GM18870 (cell line): ENCODE results near the gene ABCC1.
"Not testable (repeated sequence)": the region's sequence is repeated elsewhere in the genome, so short reads cannot be mapped to it uniquely, and the experiment has no call there.

Experiments used
- ATAC-seq: cut with Tn5 transposase; IDR thresholded peaks from one replicate; pipeline ENCODE4 v1.9.1; 2021; ENCODE audit warnings: moderate library complexity; ENCODE audit not compliant: unreplicated experiment

ABCC1 gene

DNA sequence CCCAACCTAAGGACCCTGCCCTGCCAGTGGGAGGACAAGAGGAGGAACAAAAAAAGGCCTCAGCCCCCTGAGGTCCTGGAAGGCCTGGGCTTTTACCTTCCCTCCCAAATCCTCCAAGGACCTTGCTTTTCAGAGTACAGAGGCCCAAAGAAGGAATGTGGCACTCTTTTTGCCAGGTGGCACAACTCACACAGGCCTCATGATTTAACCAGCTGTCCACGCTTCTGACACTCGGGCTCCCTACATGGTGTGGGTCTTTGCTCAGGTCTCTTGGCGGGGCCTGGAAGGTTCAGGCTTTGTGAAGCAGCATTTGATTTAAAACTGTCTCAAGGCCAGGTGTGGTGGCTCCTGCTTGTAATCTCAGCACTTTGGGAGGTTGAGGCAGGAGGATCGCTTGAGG lies 153.3 kb downstream of the ABCC1 start:
- ATAC-seq, result no peak

DNA sequence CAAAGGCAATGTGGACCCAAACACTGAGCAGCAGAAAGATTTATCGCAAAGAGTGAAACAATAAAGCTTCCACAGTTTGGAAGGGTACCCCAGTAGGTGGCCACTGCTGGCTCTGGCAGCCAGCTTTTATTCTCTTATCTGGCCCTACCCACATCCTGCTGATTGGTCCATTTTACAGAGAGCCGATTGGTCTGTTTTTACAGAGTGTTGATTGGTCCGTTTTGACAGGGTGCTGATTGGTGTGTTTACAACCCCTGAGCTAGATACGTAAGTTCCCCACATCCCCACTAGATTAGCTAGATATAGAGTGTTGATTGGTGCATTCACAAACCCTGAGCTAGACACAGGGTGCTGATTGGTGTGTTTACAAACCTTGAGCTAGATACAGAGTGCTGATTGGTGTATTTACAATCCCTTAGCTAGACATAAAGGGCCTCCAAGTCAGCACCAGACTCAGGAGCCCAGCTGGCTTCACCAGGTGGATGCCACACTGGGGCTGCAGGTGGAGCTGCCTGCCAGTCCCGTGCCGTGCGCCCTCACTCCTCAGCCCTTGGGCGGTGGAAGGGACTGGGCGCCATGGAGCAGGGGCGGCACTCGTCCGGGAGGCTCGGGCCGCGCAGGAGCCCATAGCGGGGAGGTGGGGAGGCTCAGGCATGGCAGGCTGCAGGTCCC lies 154.9 kb downstream of the ABCC1 start:
- ATAC-seq, result not testable (repeated sequence)

DNA sequence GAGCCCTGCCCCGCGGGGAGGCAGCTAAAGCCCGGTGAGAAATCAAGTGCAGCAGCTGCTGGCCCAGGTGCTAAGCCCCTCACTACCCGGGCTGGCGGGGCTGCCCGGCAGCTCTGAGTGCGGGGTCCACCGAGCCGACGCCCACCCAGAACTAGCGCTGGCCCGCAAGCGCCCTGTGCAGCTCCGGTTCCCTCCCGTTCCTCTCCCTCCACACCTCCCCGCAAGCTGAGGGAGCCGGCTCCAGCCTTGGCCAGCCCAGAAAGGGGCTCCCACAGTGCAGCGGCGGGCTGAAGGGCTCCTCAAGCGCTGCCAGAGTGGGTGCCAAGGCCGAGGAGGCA lies 155.4 kb downstream of the ABCC1 start:
- ATAC-seq, result not testable (repeated sequence)

DNA sequence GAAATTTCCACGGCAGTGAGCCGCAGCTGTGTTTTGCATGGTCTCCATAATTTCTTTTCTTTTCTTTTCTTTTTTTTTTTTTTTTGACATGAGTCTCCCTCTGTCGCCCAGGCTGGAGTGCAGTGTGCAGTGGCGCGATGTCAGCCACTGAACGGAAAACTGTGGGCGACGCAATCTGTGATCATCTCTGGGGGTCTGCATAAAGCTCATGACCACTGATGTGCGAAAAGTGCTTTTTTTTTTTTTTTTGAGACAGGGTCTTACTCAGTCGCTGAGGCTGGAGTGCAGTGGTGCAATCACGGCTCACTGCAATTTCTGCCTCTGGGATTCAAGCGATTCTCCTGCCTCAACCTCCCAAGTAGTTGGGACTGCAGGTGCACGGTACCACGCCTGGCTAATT lies 156.2 kb downstream of the ABCC1 start:
- no peak for ATAC-seq

DNA sequence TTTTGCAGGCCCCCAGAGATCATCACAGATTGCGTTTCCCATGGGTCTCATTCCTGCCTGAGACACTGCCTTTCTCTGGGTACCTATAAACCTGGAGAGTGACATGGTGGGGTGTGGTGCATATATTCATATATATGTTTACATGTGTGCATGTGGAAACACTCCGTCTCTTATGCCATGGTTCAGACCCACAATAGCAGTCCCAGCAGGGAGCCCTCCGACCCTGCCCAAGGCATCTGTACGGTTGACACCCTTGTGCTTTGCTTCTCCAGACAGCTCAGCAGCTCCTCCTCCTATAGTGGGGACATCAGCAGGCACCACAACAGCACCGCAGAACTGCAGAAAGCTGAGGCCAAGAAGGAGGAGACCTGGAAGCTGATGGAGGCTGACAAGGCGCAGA lies 157.1 kb downstream of the ABCC1 start:
- ATAC-seq, result no peak

DNA sequence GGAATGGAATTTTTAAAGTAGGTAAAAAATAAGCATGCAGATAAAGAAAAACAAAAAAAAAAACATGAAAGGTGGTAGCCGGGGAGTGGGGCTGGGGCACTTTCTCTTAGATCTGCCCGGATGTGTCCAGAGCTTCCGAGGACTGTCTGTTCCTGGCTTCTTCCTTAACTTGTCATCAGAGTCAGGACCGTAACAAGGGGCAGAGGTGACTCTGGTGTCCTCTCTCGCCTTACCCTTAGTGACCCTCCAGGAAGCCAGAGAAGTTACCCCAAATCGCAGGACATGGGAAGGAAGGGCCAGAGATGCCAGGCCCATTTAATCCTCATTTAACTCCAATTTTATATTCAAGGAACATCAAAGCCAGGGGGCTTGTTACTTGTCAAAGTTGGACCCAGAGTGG lies 158.4 kb downstream of the ABCC1 start:
- ATAC-seq, result no peak

DNA sequence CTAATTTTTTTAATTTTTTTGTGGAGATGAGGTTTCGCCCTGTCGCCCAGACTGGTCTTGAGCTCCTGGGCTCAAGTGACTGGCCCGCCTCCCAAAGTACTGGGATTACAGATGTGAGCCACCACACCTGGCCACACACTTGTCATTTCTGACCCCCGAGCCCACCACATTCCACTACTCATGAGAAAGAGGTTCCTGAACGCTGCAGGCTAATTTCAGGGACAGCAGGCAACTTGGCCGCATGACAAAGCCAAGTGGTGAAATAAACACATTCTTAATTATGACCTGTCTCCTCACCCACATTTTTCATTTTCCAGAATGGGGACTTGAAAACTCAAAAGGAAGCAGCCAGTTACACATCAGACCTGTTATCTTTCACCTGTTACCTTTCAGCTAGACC lies 159.3 kb downstream of the ABCC1 start:
- no peak for ATAC-seq

DNA sequence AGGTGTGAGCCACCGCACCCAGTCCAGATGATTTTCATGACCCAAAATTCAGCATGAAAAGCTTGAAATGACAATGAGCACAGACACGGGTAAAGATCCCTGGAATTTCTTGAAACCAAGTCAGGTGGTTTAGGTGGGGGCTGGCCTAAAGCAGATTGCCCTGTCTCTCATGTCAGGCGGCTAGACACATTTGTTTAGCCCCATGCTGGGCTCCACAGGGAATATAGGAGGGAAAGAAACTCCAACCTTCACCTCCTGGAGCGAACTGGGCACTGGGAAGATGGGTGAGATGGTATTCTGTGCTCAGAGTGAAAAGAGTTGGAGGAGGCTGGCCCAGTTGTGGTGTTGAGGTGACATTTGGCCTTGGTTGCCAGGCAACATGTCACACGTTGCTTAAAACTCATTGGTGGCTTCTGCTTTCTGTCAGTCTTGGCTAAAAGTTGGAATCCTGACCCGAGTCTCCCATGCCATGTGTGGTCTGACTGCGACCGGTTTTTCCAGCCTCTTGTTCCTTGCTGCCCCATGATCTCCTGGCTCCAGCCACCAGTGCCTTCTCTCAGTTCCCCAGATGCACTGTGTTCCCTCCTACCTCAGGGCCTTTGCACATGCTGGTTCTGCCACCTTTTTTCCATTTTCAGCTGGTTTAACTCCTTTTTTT lies 160.2 kb downstream of the ABCC1 start:
- no peak for ATAC-seq

DNA sequence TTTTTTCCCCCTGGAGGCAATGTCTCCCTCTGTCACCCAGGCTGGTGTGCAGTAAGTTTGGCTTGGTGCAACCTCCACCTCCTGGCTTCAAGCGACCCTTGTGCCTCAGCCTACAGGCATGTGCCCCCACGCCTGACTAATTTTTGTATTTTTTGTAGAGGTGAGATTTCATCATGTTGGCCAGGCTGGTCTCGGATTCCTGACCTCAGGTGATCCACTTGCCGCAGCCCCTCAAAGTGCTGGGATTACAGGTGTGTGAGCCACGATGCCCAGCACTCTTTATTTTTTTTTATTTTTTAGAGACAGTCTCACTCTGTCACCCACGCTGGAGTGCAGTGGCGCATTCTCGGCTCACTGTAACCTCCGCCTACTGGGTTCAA lies 160.7 kb downstream of the ABCC1 start:
- ATAC-seq, result no peak

DNA sequence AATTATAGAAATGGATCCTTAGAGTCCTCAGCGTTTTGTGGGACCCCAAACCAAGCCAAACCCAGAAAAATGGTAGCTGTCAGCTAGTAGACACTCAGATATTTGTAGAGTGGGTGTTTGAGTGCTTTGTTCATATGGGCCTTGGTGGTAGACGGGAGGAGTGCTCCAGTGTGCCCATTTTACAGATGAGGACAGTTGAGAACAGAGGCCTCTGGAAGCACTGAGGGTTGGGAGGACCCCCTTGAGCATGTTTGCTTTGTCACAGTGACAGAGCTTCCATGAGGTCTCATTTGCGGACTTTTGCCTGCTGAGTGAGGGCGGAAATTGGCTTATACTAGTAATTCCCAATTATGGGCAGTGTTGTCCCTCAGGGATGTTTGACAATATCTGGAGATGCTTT lies 162.2 kb downstream of the ABCC1 start:
- no peak for ATAC-seq

DNA sequence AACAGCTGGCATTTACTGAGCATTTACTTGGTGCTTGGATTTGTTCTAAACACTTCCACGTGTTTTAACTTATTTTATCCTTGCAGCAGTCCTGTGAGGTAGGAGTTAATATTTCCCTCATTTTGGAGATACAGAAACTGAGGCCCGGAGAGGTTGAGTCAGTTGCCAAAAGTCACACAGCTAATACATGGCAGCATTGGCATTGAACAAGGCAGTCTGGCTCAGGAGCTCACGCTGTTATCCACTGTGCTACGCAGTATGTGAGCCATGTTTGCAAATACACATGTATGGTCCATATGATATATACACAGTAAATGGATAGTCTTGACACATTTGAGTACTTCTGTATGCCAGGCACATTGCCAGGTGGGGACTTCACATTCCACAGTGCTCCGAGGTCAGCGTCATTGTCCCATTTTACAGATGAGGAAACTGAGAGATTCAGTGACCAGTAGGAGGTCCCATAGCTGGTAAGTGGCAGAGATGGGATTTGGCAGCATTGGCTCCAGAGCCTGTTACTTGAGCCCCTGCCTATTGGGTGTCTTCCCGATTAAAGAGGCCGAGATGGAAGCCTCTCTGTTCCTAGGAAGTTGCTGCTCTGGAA lies 163.1 kb downstream of the ABCC1 start:
- no peak for ATAC-seq

DNA sequence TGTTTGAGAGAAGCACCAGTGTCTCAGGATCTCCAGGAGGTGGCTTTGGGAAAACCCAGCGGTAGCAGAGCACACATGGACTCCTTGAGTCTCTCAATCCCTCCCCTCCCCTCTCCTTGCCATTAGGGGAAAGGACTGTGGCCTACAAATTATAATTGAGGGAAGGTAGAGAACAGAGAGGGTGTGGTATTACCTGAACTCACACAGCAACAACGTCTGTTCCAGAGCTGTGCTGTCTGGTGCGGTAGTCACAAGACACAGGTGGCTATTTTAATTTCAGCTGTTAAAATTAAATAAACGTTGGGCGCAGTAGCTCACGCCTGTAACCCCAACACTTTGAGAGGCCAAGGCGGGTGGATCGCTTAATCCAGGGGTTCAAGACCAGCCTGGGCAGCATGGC lies 163.7 kb downstream of the ABCC1 start:
- no peak for ATAC-seq

DNA sequence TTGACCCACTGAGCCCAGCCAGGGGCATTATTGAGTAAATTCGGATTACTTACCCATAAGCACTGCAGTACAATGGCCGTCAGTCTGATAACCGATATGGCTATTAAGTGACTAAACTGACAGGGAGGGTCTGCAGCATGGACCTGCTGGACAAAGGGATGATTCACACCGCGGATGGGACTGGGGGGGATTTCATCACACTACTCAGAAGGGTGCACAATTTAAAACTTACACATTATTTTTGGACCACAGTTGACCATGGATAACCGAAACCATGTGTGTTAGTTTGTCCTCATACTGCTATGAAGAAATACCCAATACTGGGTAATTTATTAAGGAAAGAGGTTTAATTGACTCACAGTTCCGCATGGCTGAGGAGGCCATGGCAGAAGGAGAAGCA lies 167.4 kb downstream of the ABCC1 start:
- ATAC-seq, result no peak

DNA sequence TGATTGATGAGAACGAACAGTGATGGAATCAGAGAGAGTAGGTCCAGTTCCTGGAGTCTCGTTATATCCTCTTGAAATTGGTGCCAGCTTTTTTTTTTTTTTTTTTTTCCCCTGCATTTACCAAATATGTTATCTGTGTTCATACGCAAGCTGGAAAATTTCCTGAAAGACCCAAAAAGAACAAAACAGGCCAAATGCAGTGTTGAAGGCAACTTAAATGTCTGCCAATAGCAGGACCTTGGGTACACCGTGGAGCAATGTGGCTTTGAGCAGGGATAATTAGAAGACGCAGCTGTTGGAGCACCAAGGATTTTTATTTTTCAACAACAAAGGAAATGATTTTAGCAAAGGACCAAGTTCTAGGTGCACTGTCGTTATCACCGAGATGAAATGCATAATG lies 168.9 kb downstream of the ABCC1 start:
- ATAC-seq, result no peak

DNA sequence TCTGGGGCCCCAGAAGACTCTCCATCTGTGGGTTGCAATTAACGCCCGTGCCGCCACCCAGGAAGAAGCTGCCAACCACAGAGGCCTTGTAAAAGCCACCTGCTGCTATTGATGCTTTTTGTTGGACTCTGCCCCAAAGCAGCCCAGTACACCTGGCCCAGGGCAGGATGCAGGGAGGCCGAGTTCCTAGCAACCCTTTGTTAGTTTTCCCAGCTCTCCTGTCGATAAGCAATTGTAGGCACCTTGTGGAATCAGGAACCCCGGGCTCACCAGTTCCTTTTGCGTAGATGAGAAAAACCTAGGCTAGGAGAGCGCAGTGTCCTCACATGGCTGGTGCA lies 170.6 kb downstream of the ABCC1 start:
- no peak for ATAC-seq

DNA sequence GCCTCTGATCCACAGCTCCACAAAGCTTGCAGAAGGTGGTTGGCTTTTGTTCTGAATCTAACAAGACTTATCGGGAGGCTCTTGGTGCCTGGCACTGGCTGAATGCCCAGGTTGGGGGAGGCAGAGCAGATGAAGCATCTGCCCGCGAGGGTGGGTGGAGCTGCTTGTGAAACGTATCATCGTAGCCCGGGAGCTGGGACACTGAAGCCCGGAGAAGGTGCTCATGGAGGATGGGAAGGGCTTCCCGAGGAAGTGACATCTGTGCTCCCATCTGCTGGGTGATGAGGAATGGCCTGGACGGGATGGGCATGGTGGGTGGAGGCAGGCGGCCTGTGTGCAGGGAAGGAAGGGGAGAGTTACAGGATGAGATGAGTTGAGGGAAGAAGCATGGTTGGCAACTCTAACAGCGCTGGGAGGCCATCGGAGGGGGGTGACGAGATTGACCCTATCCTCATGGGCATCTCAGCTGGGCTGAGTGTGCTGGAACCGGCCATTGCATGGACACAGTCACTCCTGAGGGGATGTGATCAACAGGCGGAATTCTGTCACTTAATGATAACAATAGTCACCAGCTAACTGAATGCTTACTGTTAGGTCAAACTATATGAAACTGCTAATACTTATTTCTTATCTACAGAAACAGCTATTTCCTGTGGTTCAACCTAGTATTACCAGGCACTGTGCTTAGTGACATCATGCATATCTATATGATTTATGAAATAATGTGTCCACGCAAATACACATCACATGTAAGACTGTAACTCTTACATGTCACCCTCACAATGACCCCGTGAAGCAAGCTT lies 171.2 kb downstream of the ABCC1 start:
- ATAC-seq, result no peak

DNA sequence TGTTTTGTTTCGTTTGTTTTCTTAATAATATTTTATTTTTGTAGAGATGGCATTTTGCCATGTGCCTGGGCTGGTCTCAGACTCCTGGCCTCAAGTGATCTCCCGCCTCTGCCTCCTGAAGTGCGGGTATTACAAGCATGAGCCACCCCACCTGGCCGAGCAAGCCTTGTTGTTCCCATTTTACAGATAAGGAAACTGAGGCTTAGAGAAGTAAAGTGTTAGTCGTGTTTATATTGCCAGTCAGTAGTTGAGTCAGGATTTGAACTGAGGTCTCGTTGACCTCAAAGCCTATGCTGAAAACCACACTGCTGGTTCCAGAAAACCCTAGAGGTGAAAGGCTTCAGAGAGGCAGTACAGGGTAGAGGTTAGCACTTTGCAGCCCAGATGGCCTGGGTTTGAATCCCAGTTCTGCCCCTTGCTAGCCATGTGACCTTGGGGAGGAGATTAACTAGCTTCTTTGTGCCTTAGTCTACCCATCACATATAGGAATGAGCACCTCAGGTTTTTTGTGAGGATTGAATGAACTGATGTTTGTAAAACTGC lies 171.8 kb downstream of the ABCC1 start:
- ATAC-seq, result no peak

DNA sequence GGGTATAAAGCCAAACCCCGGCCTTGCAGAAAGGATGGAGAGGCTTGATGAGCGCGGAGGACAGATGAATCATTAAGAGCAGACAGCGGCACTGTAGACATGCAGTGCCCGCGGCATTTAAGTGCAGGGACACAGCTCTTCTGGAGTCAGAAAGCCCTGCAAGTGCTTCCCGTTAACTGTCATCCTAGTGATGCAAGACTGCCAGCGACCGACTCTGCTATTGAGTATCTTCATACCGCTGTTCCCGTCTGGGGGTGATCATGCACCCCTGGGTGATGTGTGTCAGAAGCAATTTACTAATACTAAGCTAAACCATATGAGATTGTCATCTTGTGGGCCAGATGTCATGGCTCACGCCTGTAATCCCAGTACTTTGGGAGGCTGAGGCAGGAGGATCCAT lies 172.8 kb downstream of the ABCC1 start:
- no peak for ATAC-seq

DNA sequence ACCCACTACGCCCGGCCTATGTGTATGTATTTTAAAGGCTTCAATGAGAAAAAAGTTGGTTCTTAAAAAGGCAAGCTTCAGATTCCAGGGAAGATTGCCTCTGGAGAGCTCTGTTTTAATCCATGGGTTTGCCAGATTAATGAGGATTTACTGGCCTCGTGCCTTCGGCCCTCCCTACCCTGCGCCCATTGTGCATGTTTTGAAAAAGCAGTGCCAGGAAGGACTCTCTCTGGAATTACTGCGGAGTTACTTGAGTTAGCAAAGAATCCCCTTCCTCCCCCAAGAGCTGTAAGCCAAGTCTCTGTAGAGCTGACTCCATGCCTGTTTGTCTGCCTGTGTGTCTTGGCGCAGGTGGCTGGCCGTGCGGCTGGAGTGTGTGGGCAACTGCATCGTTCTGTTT lies 175.0 kb downstream of the ABCC1 start:
- ATAC-seq, result no peak

DNA sequence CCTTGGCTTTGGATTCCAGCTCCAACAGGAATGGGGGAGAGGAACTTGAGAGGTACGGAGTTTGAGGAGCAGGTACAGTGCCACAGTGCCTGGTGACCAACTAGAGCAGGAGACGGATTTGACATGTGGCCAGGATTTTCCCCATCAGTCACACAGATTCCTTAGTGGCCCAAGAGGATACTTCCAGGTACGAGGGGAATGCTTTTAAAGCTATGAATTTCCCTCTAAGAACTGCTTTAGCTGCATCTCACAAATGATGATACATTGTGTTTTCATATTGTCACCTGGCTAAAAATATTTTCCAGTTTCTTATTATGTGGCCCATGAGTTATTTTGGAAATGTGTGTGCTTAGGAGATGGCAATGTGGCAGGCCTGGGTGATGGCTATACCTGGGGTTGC lies 175.6 kb downstream of the ABCC1 start:
- ATAC-seq, result no peak

DNA sequence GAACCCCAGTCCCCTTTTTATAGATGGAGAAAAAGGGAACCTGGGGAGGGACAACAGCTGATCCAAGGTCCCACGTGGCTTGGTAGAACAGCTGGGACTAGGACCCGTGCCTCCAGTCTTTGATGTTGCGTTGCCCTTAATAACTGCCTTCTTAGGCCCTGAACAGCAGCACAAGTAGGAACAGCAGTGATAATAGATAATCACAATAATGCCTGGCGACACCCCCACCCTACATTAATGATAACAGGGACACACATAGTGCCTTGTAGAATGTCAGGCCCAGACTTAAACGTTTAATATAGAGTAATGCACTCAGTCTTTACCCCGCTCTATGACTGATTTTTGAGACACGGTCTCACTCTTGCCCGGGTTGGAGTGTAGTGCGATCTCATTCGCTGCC lies 177.5 kb downstream of the ABCC1 start:
- ATAC-seq, result no peak
